Measurements from ENCODE around the gene SHISA5.
A peak's percentile ranks its signal among the peaks of the same experiment; 100 is the strongest.

Gene SHISA5

GRCh38 chr3:48445277-48445882, 58.6 kb downstream of the SHISA5 start:
- DNase-seq (ENCODE audit: insufficient read length, low spot score) (no peak), FAIRE-seq (no peak)
- no peak for TF ChIP-seq POLR2A (IDR thresholded peaks at IDR 0.05; ENCODE audit: low read depth, low read length)

DNA sequence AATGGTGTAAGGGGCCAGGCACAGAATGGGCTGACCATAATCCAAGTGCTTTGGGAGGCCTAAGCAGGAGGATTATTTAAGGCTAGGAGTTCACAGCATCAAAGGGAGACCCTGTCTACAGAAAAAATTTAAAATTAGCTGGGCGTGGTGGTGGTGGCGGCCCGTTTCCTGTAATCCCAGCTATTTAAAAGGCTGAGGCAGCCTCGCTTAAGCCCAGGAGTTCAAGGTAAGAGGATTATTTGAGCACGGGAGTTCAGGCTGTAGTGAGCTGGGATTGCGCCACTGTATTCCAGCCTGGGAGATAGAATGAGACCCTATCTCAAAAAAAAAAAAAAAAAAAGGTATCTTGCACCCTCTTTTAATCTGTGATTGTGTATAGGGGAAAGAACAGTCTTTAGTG, 62.0 kb downstream of the SHISA5 start:
- TF ChIP-seq POLR2A (IDR thresholded peaks at IDR 0.05; ENCODE audit: low read depth, low read length), result no peak
- FAIRE-seq (no peak), DNase-seq (ENCODE audit: insufficient read length, low spot score) (no peak)

- FAIRE-seq (no peak), DNase-seq (ENCODE audit: insufficient read length, low spot score) (no peak)
- TF ChIP-seq POLR2A (IDR thresholded peaks at IDR 0.05; ENCODE audit: low read depth, low read length), result no peak
Measured at GRCh38 chr3:48440590-48440958, 63.4 kb downstream of the SHISA5 start.

GRCh38 chr3:48439820-48440589, 64.0 kb downstream of the SHISA5 start, which contains the start of the genes CCDC51 and TMA7:
CCDC51 (minus strand) TSS chr3:48440119; CDS start chr3:48435128, 4,991 bp downstream.
TMA7 (plus strand) TSS chr3:48440257; CDS start chr3:48440297, 40 bp downstream.
- FAIRE-seq, result peak; percentile 72

DNA sequence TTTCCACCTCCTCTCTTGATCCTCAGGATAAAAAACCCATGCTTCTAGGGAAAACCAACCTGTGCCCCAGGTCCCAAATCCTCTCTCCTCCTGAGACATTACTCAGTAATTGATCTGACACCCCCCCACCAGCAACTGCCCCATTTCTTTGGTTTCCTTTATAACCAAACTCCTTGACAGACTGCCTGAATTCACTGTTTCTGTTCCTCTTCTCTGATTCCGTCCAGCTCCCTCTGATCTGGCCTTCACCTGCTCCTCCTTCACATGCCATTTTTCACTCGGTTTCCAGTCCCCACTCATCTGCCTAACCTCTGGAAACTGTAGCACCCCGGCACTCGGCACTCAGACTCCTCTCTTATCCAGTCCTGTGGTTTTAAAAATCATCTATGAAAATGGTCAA, 66.2 kb downstream of the SHISA5 start:
- FAIRE-seq (no peak), DNase-seq (ENCODE audit: insufficient read length, low spot score) (no peak)
- TF ChIP-seq POLR2A (IDR thresholded peaks at IDR 0.05; ENCODE audit: low read depth, low read length), result no peak

More at GRCh38 chr3:48439820-48440589, 64.0 kb downstream of the SHISA5 start, which contains the start of the genes CCDC51 and TMA7:
- DNase-seq (ENCODE audit: insufficient read length, low spot score), result peak; percentile 91
- peak; percentile 85 for TF ChIP-seq POLR2A (IDR thresholded peaks at IDR 0.05; ENCODE audit: low read depth, low read length)

DNA sequence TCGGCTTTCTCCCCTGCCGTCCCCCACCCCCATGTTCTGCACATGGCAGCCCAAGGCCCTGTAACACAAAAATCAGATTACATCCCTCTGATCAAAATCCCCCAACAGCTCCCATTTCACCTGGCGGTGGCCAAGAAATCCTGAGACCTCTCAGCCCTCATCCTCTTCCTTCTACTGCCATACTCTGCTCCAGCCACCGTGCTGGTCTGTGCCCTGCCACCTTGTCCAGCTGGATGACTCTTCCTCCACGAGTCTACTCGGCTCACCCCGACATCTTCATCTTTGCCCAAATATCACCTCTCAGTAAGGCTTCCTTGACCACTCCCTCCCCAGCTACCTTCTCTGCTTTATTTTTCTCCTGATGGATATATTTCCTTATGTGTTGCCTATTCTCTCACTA, 67.1 kb downstream of the SHISA5 start:
- FAIRE-seq, result no peak
- DNase-seq (ENCODE audit: insufficient read length, low spot score), result no peak

GRCh38 chr3:48436477-48436787, 67.5 kb downstream of the SHISA5 start:
- FAIRE-seq (no peak), DNase-seq (ENCODE audit: insufficient read length, low spot score) (no peak)
- TF ChIP-seq POLR2A (IDR thresholded peaks at IDR 0.05; ENCODE audit: low read depth, low read length), result no peak

More for the DNA sequence above, 67.1 kb downstream of the SHISA5 start:
- TF ChIP-seq POLR2A (IDR thresholded peaks at IDR 0.05; ENCODE audit: low read depth, low read length), result no peak

DNA sequence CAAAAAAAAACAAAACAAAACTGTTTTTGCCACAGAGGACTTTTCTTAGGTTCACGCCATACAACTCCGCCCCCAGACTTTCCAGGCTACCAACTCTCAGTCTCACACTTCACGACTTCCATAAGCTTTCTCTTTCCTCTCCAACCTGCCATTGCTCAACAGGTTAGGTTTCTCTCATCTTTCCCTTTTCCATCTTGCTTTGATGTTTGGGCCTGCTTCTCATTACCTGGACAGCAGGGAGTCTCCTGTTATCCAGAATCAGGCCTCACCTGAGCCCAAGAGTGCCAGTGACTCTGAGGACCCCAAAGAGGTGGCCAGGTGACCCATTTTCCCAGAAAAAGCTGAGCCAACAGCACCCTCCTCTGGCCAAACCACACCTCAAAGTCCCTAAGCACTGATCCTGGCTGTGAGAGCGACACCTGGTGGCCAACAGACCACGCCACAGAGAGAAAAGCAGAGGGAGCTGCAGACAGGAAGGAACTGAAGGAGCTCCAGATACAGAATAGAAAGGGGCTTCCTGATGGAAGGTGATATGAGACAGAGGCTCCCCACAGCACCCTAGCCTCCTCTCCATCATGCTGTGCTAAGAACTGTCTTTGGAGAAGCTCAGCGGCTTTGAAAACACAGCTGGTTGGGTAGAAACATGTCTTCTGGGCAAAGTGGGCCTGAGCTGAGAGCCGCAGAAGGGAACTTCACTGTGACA, 68.0 kb downstream of the SHISA5 start:
- FAIRE-seq (no peak), DNase-seq (ENCODE audit: insufficient read length, low spot score) (peak; percentile 88)
- TF ChIP-seq POLR2A (IDR thresholded peaks at IDR 0.05; ENCODE audit: low read depth, low read length), result no peak

GRCh38 chr3:48435223-48435595, 68.8 kb downstream of the SHISA5 start:
- no peak for TF ChIP-seq POLR2A (IDR thresholded peaks at IDR 0.05; ENCODE audit: low read depth, low read length)
- no peak for FAIRE-seq

DNA sequence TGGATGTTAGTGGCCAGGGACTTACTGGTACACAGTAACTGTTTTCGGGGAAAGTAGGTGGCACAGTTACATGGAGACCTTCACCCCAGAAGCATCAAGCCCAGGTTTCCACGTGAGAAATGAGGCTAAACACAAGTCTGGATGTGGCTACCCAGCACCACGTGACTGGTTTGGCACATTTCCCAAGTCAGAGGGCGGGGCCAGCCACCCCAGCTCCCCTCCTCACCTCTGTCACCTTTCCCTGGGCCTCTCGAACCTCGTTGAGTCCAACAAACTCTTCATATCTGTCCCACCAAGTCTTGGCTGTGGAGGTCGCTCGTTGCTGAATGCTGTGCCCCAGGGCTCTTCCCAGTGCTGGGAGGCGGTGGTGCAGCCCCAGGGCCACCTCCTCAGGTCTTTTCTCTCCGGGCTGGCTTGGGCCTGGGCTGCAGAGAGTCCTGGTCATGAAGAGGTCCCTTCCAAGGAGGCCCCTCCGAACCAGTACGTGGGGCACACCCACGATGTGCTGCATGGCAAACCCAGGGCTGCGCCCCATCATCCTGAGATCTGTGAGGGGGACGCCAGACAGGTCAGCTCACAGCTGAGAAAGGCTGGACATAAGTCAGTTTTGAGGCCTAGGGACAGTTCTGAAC, 69.3 kb downstream of the SHISA5 start:
- FAIRE-seq (no peak), DNase-seq (ENCODE audit: insufficient read length, low spot score) (no peak)
- no peak for TF ChIP-seq POLR2A (IDR thresholded peaks at IDR 0.05; ENCODE audit: low read depth, low read length)

More at GRCh38 chr3:48435223-48435595, 68.8 kb downstream of the SHISA5 start:
- DNase-seq (ENCODE audit: insufficient read length, low spot score), result no peak

DNA sequence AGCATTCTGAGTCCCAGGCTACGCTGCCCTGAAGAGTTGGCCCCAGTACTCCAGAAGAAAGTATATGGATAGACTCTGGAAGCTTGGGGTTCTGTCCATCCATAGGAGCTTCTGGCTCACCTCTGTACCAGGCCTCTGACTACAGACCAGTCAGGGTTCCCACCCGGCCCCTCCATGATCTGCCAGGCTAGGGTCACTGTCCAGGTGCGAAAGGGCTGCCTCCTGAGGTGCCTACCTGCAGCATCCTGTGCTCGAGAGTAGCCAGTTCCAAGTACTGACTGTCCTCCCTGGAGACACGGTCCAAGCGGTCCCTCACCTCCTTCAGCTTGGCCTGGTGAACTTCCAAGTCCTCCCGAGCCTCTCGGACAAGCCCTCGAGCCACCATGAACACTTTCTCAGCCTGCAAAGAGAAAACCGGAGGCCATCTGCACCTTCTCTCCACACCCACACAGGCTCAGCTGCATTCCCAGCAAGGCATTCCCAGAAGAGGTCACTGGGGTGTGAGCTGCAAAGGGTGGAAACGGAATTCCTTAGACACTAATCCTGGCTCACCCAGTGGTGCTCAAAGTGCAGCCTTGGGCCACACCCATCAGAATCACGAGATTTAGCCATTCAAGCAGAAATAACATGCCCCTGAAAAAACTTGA, 70.4 kb downstream of the SHISA5 start:
- FAIRE-seq, result no peak
- no peak for DNase-seq (ENCODE audit: insufficient read length, low spot score)
- no peak for TF ChIP-seq POLR2A (IDR thresholded peaks at IDR 0.05; ENCODE audit: low read depth, low read length)

- DNase-seq (ENCODE audit: insufficient read length, low spot score), result no peak
Measured at GRCh38 chr3:48432411-48433371, 71.3 kb downstream of the SHISA5 start.

More at GRCh38 chr3:48432411-48433371, 71.3 kb downstream of the SHISA5 start:
- no peak for TF ChIP-seq POLR2A (IDR thresholded peaks at IDR 0.05; ENCODE audit: low read depth, low read length)
- no peak for FAIRE-seq
